Panc1 (cell line): ENCODE measurements around the gene DNAJB13. TPM values are rescaled to one million over a fixed set of nuclear protein-coding genes. Genes with fewer than 3 reads are reported as not detected.

ENCODE experiments used
- ATAC-seq: fragments of 200-7000 bp; cut with Tn5 transposase; 2 replicates; pipeline ENCODE4 v1.9.1; 2020; ENCODE audit warnings: mild to moderate bottlenecking, moderate library complexity
- BruUV-seq: library from RNA; stranded (reverse); fragments of 400-500 nt; replicated peaks from 2 replicates; lab custom pipeline; 2021; lab: Mats Ljungman, UMichigan
- CTCF ChIA-PET: fragments of 300-600 bp; sonication (Branson Sonifier 250); formaldehyde crosslinking; loops from one replicate; lab custom pipeline; 2022; ENCODE audit warnings: antibody characterized with exemption; lab: Charles Lee
- POLR2A ChIA-PET: fragments of 300-600 bp; sonication (Branson Sonifier 250); formaldehyde crosslinking; loops from one replicate; lab custom pipeline; 2022; ENCODE audit warnings: antibody characterized with exemption; lab: Charles Lee
- DNase-seq: peaks from one replicate; pipeline ENCODE4 v3.0.0-alpha.2; 2010; ENCODE audit warnings: low read depth, low spot score
- H3K27ac ChIP-seq: 2 replicates; pipeline ENCODE4 v1.5.1; 2011; ENCODE audit warnings: mild to moderate bottlenecking, low read length, inconsistent platforms
- H3K27me3 ChIP-seq: fragments of 200-500 bp; sonication (Bioruptor generic); 2 replicates; pipeline ENCODE4 v1.6.0; 2014; ENCODE audit warnings: low read length, inconsistent platforms; ENCODE audit not compliant: control insufficient read depth, insufficient read depth
- H3K36me3 ChIP-seq: fragments of 200-500 bp; sonication (Bioruptor generic); 2 replicates; pipeline ENCODE4 v1.5.1; 2014; ENCODE audit warnings: inconsistent platforms, mild to moderate bottlenecking, low read length, moderate library complexity; ENCODE audit not compliant: control insufficient read depth, insufficient read depth
- H3K4me1 ChIP-seq: 2 replicates; pipeline ENCODE4 v1.5.1; 2011; ENCODE audit warnings: inconsistent platforms, mild to moderate bottlenecking, low read length, moderate library complexity; ENCODE audit not compliant: control insufficient read depth, insufficient read depth
- H3K4me3 ChIP-seq, 2 experiments: 2 replicates each; pipeline ENCODE4 v1.5.1; 2011 to 2012; ENCODE audit warnings: low read depth in 2 of 2, low read length in 2 of 2, mild to moderate bottlenecking in 2 of 2, inconsistent platforms in 1 of 2, moderate library complexity in 1 of 2
- H3K9me3 ChIP-seq: fragments of 200-500 bp; sonication (Bioruptor generic); 2 replicates; pipeline ENCODE4 v1.5.1; 2014; ENCODE audit warnings: low read depth, mild to moderate bottlenecking, inconsistent platforms, low read length, moderate library complexity; ENCODE audit not compliant: control insufficient read depth, insufficient read depth
- CTCF ChIP-seq: fragments of 450-650 bp; IDR thresholded peaks from 2 replicates; pipeline ENCODE4 v1.5.1; 2017; ENCODE audit warnings: mild to moderate bottlenecking
- POLR2AphosphoS5 ChIP-seq: IDR thresholded peaks from 2 replicates; pipeline ENCODE4 v1.6.1; 2012; ENCODE audit warnings: mild to moderate bottlenecking, low read depth, low read length, moderate library complexity
- REST ChIP-seq, 2 experiments: IDR thresholded peaks; 2 replicates each; pipeline ENCODE4 v1.6.1; 2011 to 2012; ENCODE audit warnings: low read depth in 2 of 2, control low read depth in 1 of 2, low read length in 1 of 2, mild to moderate bottlenecking in 1 of 2, moderate library complexity in 1 of 2; ENCODE audit not compliant: insufficient read depth in 1 of 2
- SIN3A ChIP-seq: IDR thresholded peaks from 2 replicates; pipeline ENCODE4 v1.6.1; 2012; ENCODE audit warnings: low read depth, mild to moderate bottlenecking, low read length, moderate library complexity, borderline replicate concordance; ENCODE audit not compliant: insufficient read depth
- TCF7L2 ChIP-seq: IDR thresholded peaks from 2 replicates; pipeline ENCODE4 v1.6.1; 2011; ENCODE audit warnings: mild to moderate bottlenecking, low read depth, low read length, inconsistent platforms
- in situ Hi-C: cut with HindIII; loops from 2 replicates; pipeline ENCODE4 v1.10.0; 2016; ENCODE audit warnings: low sequenced_read_pairs, low pct_unique_long_range_greater_than_20kb
- intact Hi-C: fragments of 100-400 bp; cut with micrococcal nuclease; formaldehyde crosslinking; loops from one replicate; pipeline ENCODE4 v1.10.0; 2022; ENCODE audit not compliant: unreplicated experiment
- total RNA-seq: library from RNA; stranded (reverse); gene quantifications from one replicate; pipeline ENCODE4 v1.2.1, GENCODE V29; 2021; ENCODE audit not compliant: unreplicated experiment

DNAJB13 gene
- total RNA-seq, 1 experiment from 2014 or later, result not detected

GRCh38 chr11:73995247-73995646, 44.4 kb downstream of the DNAJB13 start:
- Histone ChIP-seq H3K36me3 (no peaks in the 10 kb centered on the region), H3K27me3 (no peaks in the 10 kb centered on the region; the same call in 1 of the 2 replicates), H3K9me3 (no peaks in the 10 kb centered on the region), H3K27ac (no peak overlapping the region), H3K4me1 (no peaks in the 10 kb centered on the region), H3K4me3 (no peak overlapping the region)
- ChIA-PET POLR2A (no interaction called here), CTCF (no interaction called here)
- ATAC-seq (no peak), DNase-seq (no peak)
- in situ Hi-C loops (no loop called here), intact Hi-C loops (no loop called here)
- BruUV-seq, result no TSS peak
- TF ChIP-seq SIN3A (no peak), CTCF (no peak), TCF7L2 (no peak), POLR2AphosphoS5 (no peak), REST (IDR thresholded peaks at IDR 0.05; ENCODE audit: insufficient read depth in 1 of 2, low read depth in 2 of 2, low read length in 1 of 2) (no peak)

GRCh38 chr11:73995731-73996130, 44.9 kb downstream of the DNAJB13 start:
- BruUV-seq, result no TSS peak
- Histone ChIP-seq H3K4me1 (no peaks in the 10 kb centered on the region), H3K27ac (no peak overlapping the region), H3K9me3 (no peaks in the 10 kb centered on the region), H3K4me3 (no peak overlapping the region), H3K27me3 (no peaks in the 10 kb centered on the region; the same call in 1 of the 2 replicates), H3K36me3 (no peaks in the 10 kb centered on the region)
- DNase-seq, result no peak
- intact Hi-C loops, result no loop called here
- POLR2A ChIA-PET, result no interaction called here
- TF ChIP-seq CTCF, result no peak
- TF ChIP-seq TCF7L2, result no peak
- no peak for TF ChIP-seq POLR2AphosphoS5
- no peak for TF ChIP-seq SIN3A
- no peak for TF ChIP-seq REST (IDR thresholded peaks at IDR 0.05; ENCODE audit: insufficient read depth in 1 of 2, low read depth in 2 of 2, low read length in 1 of 2)
- in situ Hi-C loops, result no loop called here
- CTCF ChIA-PET, result no interaction called here
- no peak for ATAC-seq
